Suprapubic skin (tissue), 4 donors: ENCODE data around the gene VANGL2. TPM values are rescaled to one million over a fixed set of nuclear protein-coding genes. Genes with fewer than 3 reads are reported as not detected.

Source experiments
- DNase-seq, 2 donors: peaks; one replicate each; pipeline ENCODE4 v3.0.0-alpha.2; 2019; ENCODE audit warnings: low spot score in 2 of 2
- H3K27ac ChIP-seq: fragments of 200-600 bp; sonication (generic); one replicate; pipeline ENCODE4 v1.5.1; 2019
- H3K27me3 ChIP-seq: fragments of 200-600 bp; sonication (generic); one replicate; pipeline ENCODE4 v1.5.1; 2019
- H3K36me3 ChIP-seq: fragments of 200-600 bp; sonication (generic); one replicate; pipeline ENCODE4 v1.5.1; 2019
- H3K4me1 ChIP-seq: fragments of 200-600 bp; sonication (generic); one replicate; pipeline ENCODE4 v1.5.1; 2019
- H3K4me3 ChIP-seq: fragments of 200-600 bp; sonication (generic); one replicate; pipeline ENCODE4 v1.5.1; 2019; ENCODE audit warnings: mild to moderate bottlenecking
- H3K9me3 ChIP-seq: fragments of 200-600 bp; sonication (generic); one replicate; pipeline ENCODE4 v1.5.1; 2019
- CTCF ChIP-seq, 2 donors: fragments of 200-600 bp in 1 of 2; fragments of 450-650 bp in 1 of 2; sonication (generic) in 1 of 2; IDR thresholded peaks; one replicate each; pipeline ENCODE4 v1.5.1; 2016 to 2019; ENCODE audit warnings: antibody characterized with exemption in 2 of 2, mild to moderate bottlenecking in 1 of 2, moderate library complexity in 1 of 2
- EP300 ChIP-seq: sonication (generic); formaldehyde crosslinking; IDR thresholded peaks from one replicate; pipeline ENCODE4 v1.6.1; 2017; ENCODE audit warnings: antibody characterized with exemption
- POLR2A ChIP-seq, 2 donors: fragments of 450-650 bp; IDR thresholded peaks; one replicate each; pipeline ENCODE4 v1.6.1; 2017; ENCODE audit warnings: antibody characterized with exemption in 2 of 2, mild to moderate bottlenecking in 2 of 2, moderate library complexity in 2 of 2
- POLR2AphosphoS5 ChIP-seq, 3 donors: sonication (generic); formaldehyde crosslinking; IDR thresholded peaks; one replicate each; pipeline ENCODE4 v1.6.1; 2017; ENCODE audit warnings: antibody characterized with exemption in 3 of 3
- WGBS: methylation state at CpG from one replicate; pipeline ENCODE4 v1.1.5; 2018; 5-methylcytosine and 5-hydroxymethylcytosine counted together
- total RNA-seq, 4 donors: library from RNA; depleted of rRNA; stranded (reverse); fragments of >200 nt; gene quantifications; one replicate each; pipeline ENCODE4 v1.1.0, GENCODE V29; 2016

Gene VANGL2
- total RNA-seq, 4 donors from 2014 or later, result 18.7 to 39.7 (median 28.1) TPM

GRCh38 chr1:160431006-160431405 is 30.6 kb downstream of the VANGL2 start:
- no peaks in the 10 kb centered on the region for H3K27me3 ChIP-seq
- no peak overlapping the region for H3K27ac ChIP-seq
- TF ChIP-seq POLR2A (IDR thresholded peaks at IDR 0.05), result no peak
- TF ChIP-seq POLR2AphosphoS5 (IDR thresholded peaks at IDR 0.05), result no peak
- no peak for TF ChIP-seq CTCF (IDR thresholded peaks at IDR 0.05)
- no peak for TF ChIP-seq EP300
- no peak overlapping the region for H3K4me3 ChIP-seq
- H3K36me3 ChIP-seq, result peaks cover 17% of the 10 kb centered on the region
- no peaks in the 10 kb centered on the region for H3K9me3 ChIP-seq
- DNase-seq, result no peak
- WGBS, result 92% methylated on average over 5 of the region's 5 CpGs
- H3K4me1 ChIP-seq, result peaks cover 8% of the 10 kb centered on the region

- H3K9me3 ChIP-seq, result no peaks in the 10 kb centered on the region
- H3K4me3 ChIP-seq, result no peak overlapping the region
- peaks cover 11% of the 10 kb centered on the region for H3K36me3 ChIP-seq
- H3K27me3 ChIP-seq, result no peaks in the 10 kb centered on the region
- 95% methylated on average over 2 of the region's 2 CpGs for WGBS
- DNase-seq, result no peak
- TF ChIP-seq POLR2A (IDR thresholded peaks at IDR 0.05) (no peak), CTCF (IDR thresholded peaks at IDR 0.05) (no peak), POLR2AphosphoS5 (IDR thresholded peaks at IDR 0.05) (no peak), EP300 (no peak)
- peaks cover 8% of the 10 kb centered on the region for H3K4me1 ChIP-seq
- H3K27ac ChIP-seq, result no peak overlapping the region
These were observed 31.2 kb downstream of the VANGL2 start for GRCh38 chr1:160431571-160431970.

GRCh38 chr1:160432371-160432786 is 32.0 kb downstream of the VANGL2 start:
- Histone ChIP-seq H3K4me1 (peaks cover 8% of the 10 kb centered on the region), H3K27me3 (no peaks in the 10 kb centered on the region), H3K4me3 (no peak overlapping the region), H3K36me3 (peaks cover 4% of the 10 kb centered on the region), H3K9me3 (no peaks in the 10 kb centered on the region), H3K27ac (no peak overlapping the region)
- TF ChIP-seq EP300 (no peak), POLR2AphosphoS5 (IDR thresholded peaks at IDR 0.05) (no peak), POLR2A (IDR thresholded peaks at IDR 0.05) (no peak), CTCF (IDR thresholded peaks at IDR 0.05) (no peak)
- DNase-seq, result no peak

GRCh38 chr1:160436966-160437365 is 36.6 kb downstream of the VANGL2 start:
- DNase-seq, result no peak
- H3K36me3 ChIP-seq, result no peaks in the 10 kb centered on the region
- TF ChIP-seq CTCF (IDR thresholded peaks at IDR 0.05) (no peak), EP300 (no peak)
- H3K4me1 ChIP-seq, result no peaks in the 10 kb centered on the region
- 69% methylated on average over 2 of the region's 2 CpGs for WGBS
- H3K27ac ChIP-seq, result no peak overlapping the region
- no peak overlapping the region for H3K4me3 ChIP-seq
- no peaks in the 10 kb centered on the region for H3K9me3 ChIP-seq
- no peaks in the 10 kb centered on the region for H3K27me3 ChIP-seq

GRCh38 chr1:160437432-160438316 is 37.3 kb downstream of the VANGL2 start:
- Histone ChIP-seq H3K36me3 (no peaks in the 10 kb centered on the region), H3K27ac (no peak overlapping the region), H3K27me3 (no peaks in the 10 kb centered on the region), H3K9me3 (no peaks in the 10 kb centered on the region), H3K4me3 (peak overlapping the region; percentile 9), H3K4me1 (no peaks in the 10 kb centered on the region)
- DNase-seq, result no peak
- TF ChIP-seq POLR2AphosphoS5 (IDR thresholded peaks at IDR 0.05), result no peak
- no peak for TF ChIP-seq EP300
- TF ChIP-seq CTCF (IDR thresholded peaks at IDR 0.05), result no peak
- TF ChIP-seq POLR2A (IDR thresholded peaks at IDR 0.05), result no peak
- 69% methylated on average over 4 of the region's 4 CpGs for WGBS
